HG02973 (cell line): ENCODE measurements around the gene SLC1A7.

Experiments used
- ATAC-seq: cut with Tn5 transposase; IDR thresholded peaks from one replicate; pipeline ENCODE4 v1.9.1; 2021; ENCODE audit warnings: moderate library complexity; ENCODE audit not compliant: unreplicated experiment

SLC1A7 gene

DNA sequence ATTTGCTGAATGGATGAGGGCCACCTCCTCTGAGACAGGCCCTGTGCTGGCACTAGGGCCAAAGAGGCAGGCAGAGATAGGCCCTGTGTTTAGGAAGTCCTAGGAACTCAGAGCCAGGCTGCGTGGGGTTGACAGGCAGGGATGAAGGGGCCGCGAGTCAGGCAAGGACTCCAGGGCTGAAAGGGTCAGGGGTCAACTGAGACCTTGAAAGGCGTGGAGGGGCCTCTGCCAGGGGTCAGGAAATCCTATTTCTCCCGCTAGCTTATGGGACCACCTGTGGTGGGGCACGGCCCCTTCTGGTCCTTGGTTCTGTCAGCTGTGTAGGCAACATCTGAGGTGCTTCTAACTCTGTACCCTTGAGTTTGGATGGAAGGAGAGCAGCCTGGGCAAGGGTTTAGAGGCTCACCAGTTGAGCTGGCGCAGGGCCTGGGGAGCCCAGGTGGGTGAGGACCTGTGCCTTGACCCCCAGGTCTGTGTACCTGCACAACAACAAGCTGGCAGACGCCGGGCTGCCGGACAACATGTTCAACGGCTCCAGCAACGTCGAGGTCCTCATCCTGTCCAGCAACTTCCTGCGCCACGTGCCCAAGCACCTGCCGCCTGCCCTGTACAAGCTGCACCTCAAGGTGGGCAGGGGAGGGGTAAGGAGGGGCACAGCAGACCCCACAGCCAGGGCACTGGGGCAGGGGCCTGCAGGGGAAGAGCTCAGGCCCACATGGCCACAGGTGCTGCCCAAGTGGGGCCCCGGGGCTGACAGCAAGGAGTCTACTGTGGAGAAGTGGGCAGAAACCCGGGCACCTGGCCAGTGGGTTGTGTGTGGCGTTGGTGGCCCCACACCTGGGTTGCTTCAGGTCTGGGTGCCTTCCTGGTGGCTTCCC, 65.5 kb downstream of the SLC1A7 start:
- ATAC-seq, result no peak

GRCh38 chr1:53076165-53076564, 66.3 kb downstream of the SLC1A7 start:
- no peak for ATAC-seq

DNA sequence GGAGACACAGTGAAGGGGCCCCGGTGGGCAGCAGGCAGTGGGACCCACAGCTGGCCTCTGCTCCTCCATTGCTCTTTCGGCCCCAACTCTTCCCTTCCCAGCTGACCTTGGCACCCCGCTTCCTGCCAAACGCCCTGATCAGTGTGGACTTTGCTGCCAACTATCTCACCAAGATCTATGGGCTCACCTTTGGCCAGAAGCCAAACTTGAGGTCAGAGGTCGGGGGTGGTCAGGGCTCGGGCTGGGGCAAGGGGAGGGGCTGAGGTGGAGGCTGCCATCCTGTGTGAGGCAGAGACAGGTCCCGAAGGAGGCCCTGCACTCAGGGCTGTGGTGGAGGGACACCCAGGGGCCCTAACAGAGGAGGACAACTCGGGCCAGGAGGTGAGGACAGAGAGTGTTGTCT, 66.7 kb downstream of the SLC1A7 start:
- ATAC-seq, result no peak

DNA sequence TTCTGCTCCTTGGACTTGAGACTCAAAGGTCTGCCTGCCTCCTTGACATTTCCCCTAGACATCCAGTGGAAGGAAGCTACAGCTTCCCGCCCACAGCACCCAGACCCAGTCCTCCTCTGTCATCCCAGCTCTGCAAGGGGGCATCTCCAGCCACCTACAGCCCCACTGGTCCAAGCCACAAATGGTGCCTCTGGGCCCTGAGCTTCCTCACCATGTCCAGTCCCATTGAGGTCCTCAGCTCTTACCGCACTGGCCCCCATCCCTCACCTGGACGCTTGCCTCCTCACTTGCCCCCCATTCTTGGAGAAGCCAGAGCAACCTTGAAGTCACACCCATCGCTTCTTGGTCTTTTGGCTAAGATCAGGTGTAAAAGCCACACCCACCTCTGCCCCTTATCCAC, 67.2 kb downstream of the SLC1A7 start:
- ATAC-seq, result no peak

- no peak for ATAC-seq
Observed at GRCh38 chr1:53074313-53075154, 67.9 kb downstream of the SLC1A7 start.

DNA sequence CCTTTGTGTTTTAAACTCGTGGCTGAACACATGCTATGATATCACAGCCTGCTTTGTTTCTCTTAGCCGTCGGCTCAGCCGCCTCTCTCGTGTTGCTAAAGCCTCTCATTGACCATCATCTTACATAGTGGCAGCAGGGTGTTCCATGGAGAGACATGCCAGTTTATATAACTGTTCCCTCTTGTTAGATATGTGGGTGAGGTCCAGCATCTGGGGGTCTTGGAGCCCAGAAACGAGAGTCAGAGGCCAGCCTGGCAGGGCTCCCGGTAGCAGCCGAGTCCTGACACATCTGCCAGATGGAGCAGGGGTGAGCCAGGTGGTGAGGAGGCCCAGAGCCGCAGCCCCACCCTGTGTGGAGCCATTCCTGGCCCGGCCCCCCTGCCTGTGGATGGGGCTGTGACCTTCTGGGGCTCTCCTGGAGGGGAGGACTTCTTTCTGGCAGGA, 68.5 kb downstream of the SLC1A7 start:
- ATAC-seq, result no peak

DNA sequence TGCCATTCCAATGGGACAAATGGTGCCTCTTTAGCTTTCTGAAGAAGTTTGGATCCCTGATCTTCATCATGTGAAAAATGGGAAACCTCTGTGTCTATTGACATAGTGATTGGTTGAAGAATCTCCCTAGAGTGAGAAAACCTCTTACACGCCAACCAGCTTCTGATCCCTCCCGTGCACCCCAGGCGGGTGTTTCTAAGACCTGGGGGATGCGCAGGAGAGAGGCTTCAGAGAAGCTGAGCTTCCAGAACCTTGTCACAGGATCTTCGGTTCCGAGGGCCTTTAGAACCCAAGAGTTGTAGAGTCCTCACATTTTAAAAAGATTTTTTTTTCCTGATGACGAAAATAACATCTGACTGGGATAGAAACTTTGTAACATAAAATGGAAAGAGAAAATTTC, 69.2 kb downstream of the SLC1A7 start:
- ATAC-seq, result no peak

- ATAC-seq, result no peak
Observed at GRCh38 chr1:53071915-53072314, 70.5 kb downstream of the SLC1A7 start.

- no peak for ATAC-seq
Observed at GRCh38 chr1:53071167-53071865, 71.1 kb downstream of the SLC1A7 start.

- no peak for ATAC-seq
Observed at GRCh38 chr1:53070621-53071020, 71.8 kb downstream of the SLC1A7 start.

GRCh38 chr1:53069663-53070327, 72.6 kb downstream of the SLC1A7 start:
- no peak for ATAC-seq

- no peak for ATAC-seq
Observed at GRCh38 chr1:53069265-53069662, 73.2 kb downstream of the SLC1A7 start.

GRCh38 chr1:53068314-53069099, 73.9 kb downstream of the SLC1A7 start:
- no peak for ATAC-seq

- ATAC-seq, result no peak
Observed at GRCh38 chr1:53067886-53068285, 74.6 kb downstream of the SLC1A7 start.

- ATAC-seq, result no peak
Observed at GRCh38 chr1:53066891-53067738, 75.3 kb downstream of the SLC1A7 start.

DNA sequence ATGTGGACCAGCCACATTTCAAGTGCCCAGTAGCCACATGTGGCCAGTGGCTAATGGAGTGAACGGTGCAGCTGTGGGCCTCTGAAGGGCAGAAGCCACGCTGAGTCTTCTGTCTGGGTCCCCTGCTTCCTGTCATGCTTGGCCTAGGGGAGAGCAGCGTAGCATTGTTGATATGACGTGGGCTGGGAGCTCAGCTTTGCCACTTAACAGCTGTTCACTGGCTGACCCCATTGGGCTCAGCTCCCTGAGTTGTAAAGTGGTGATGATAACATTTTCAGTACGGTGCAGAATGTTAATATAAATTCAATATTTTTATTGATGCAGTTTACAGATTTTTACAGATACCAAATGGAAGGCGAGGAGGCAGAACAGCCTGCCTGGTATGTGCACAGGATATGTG, 76.0 kb downstream of the SLC1A7 start:
- ATAC-seq, result no peak

GRCh38 chr1:53065391-53065790, 77.0 kb downstream of the SLC1A7 start:
- no peak for ATAC-seq

DNA sequence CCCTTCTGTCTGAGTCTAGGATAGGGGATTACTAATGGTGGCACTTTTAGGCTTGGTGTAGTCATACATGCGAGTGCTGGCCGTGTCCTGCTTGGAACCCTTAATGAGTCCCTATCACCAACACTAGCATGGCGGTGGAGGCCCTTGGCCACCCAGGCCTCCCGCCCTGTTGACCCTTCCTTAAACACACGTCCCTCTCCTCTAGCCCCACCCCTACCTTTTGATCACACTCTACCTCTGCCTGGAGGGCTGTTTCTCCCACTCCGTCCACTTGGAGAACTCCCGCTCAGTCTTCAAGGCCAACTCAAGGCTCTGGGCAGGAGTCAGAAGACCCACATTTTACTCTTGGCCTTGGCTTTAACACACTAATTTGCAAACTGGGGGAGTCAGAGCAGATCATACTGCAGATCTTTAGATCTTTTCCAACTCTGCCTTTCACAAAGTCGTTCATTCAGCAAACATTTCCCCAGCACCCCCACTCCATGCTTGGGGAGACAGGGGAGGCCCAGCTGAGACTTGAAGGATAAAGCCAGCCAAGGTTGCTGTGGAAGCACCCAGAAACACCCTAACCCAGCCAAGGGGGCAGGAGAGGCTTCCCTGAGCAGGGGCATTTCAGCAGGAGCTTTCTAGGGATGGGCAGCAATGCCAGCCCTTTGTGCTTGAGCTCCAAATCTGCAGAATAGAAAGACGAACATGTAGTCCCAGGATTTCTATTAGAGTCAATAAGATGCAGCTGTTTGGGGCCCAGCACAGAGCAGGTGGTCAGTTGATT, 78.5 kb downstream of the SLC1A7 start:
- ATAC-seq, result no peak
